GM19099 (cell line): ENCODE data around the gene KRTAP10-2.

Experiments
- POLR2A ChIP-seq: IDR thresholded peaks from 3 replicates; pipeline ENCODE4 v1.6.1; 2011; ENCODE audit warnings: low read depth; ENCODE audit not compliant: insufficient read length; ENCODE audit errors: extremely low read depth

KRTAP10-2 gene

GRCh38 chr21:44526096-44526997, 25.0 kb downstream of the KRTAP10-2 start:
- no peak for TF ChIP-seq POLR2A

GRCh38 chr21:44525391-44526095, 25.8 kb downstream of the KRTAP10-2 start:
- no peak for TF ChIP-seq POLR2A

DNA sequence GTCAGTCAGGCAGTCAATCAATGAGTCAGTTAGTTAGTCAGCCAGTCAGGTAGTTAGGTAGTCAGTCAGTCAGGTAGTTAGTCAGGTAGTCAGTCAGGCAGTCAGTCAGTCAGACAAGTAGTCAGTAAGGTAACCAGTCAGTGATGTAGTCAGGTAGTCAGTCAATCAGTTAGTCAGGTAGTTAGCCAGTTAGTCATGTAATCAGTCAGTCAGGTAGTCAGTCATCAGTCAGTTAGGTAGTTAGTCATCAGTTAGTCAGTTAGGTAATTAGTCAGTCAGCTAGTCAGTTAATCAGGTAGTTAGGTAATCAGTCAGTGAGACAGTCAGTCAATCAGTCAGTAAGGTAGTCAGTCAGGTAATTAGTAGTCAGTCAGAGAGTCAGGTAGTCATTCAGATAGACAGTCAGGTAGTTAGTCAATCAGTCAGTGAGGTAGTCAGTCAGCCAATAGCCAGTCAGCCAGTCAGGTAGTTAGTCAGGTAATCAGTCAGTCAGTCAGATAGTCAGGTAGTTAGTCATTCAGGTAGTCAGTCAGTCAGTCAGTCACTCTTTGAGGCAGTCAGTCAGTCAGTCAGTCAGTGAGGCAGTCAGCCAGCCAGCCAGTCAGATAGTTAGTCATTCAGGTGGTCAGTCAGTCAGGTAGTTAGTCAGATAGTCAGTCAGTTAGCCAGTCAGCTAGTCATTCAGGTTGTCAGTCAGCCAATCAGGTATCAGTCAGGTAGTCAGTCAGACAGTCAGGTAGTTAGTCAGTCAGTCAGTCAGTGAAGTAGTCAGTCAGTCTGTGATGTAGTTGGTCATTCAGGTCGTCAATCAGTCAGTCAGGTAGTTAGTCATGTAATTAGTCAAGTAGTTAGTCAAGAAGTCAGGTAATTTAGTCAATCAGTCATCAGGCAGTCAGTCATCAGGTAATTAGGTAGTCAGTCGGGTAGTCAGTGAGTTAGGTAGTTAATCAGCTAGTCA, 26.6 kb downstream of the KRTAP10-2 start:
- no peak for TF ChIP-seq POLR2A

DNA sequence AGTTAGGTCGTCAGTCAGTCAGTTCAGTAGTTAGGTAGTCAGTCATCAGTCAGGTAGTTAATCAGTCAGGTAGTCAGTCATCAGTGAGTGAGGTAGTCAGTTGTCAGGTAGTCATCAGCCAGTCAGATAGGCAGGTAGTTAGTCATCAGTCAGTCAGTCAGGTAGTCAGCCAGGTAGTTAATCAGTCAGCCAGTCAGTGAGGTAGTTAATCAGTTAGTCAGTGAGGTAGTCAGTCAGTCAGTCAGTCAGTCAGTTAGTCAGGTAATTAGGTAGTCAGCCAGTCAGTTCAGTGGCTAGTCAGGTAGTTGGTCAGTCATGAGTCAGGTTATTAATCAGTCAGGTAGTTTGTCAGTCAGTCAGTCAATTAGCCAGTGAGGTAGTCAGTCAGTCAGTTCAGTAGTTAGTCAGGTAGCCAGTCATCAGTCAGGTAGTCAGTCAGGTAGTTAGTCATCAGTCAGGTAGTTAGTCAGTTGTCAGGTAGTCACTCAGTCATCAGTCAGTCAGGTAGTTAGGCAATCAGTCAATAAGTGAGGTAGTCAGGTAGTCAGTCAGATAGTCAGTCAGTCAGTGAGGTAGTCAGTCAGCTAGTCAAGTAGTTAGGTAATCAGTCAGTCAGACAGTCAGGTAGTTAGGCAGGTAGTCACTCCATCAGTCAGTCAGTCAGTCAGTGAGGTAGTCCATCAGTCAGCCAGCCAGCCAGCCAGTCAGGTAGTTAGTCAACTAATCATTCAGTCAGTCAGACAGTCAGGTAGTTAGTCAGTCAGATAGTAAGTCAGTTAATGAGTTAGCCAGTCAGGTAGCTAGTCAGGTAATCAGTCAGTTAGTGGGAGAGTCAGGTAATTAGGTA, 27.5 kb downstream of the KRTAP10-2 start:
- no peak for TF ChIP-seq POLR2A

- no peak for TF ChIP-seq POLR2A
Observed at GRCh38 chr21:44522753-44523204, 28.5 kb downstream of the KRTAP10-2 start.

DNA sequence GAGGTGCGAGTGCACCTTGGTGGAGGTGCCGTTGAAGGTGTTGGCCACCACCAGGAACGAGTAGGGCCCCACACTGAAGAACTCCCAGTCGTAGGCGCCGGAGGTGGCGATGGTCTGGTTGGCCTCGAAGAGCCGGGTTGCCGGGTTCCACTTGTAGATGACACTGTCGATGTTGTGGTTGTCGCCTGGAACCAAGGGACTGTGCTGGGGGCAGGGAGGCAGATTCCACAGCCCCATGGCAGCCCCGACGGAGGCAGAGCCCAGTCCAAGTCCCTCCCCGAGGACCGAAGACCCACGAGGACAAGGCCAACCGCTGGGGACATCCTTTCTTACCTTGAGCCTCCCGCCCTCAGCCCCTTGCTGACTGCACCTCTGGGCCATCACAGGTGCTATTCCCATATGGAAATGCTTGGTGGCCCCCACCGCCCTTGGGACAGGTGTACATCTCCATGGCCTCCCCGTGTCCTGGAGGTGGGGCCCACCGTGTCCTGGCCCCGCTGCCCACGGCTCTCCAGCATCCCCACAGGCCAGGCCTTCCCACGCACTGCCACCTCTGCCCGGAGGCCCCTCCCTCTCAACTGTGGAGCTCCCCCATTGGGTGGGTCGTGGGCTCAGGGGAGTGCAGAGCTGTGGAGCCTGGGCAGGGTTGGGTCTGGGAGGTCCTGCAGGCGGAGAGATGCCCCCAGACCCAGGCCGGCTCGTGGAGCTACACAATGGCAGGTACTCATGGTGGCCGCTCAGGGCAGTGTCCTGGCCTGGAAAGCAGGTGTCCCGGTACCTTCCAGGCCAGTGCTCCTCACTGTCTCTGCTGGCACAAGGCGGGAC, 29.2 kb downstream of the KRTAP10-2 start:
- TF ChIP-seq POLR2A: no peak

GRCh38 chr21:44521301-44521927, 29.9 kb downstream of the KRTAP10-2 start:
- no peak for TF ChIP-seq POLR2A

GRCh38 chr21:44520326-44521300, 30.7 kb downstream of the KRTAP10-2 start:
- no peak for TF ChIP-seq POLR2A

GRCh38 chr21:44519346-44520325, 31.7 kb downstream of the KRTAP10-2 start:
- TF ChIP-seq POLR2A: no peak

DNA sequence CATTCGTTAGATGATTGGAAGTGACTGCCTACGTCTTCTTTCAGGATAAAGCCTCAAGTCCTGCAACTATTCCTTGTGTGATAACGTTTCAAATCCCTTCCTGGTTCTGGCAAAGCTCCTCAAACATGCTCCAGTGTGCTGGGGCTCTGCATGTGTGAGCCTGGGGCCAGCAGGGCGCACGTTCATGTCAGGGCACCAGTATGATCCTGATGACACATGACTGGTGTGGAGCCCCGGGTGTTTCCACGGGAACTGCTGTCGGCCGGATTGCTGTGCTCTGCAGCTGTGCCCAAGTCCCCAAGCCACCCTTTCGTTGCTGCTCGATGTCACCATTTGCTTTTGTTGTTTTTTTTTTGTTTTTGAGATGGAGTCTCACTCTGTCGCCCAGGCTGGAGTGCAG, 32.6 kb downstream of the KRTAP10-2 start:
- no peak for TF ChIP-seq POLR2A
